NCI-H187 (cell line): Measurements from ENCODE around the gene CDKN2C.
"Not testable (repeated sequence)": the region's sequence is repeated elsewhere in the genome, so short reads cannot be mapped to it uniquely, and the experiment has no call there.

Experiments
- DNase-seq, 2 experiments: peaks; one replicate each; lab custom pipeline; 2025; lab: John Stamatoyannopoulos, UW

CDKN2C gene

DNA sequence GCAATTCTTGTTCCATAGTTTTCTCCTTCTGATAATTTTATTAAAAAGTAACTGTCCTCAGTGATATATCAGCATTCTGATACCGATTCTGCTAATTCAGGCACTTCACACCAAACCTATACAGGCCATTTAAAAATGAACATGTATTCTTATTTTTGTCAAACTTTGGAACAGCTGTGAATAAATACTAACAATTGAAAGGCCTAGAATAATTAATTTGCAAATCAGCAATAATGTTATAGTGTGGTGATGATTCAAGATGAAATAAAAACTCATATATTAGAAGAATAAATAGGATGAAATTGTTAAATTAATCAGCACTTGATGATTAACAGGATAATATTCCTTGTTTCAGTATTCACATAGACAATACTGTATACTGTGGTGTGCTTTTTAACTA is 9.9 kb downstream of the CDKN2C start:
- no peak for DNase-seq

GRCh38 chr1:50980505-50980904 is 10.5 kb downstream of the CDKN2C start:
- peak in 1 of 2 experiments; percentile 25 for DNase-seq

GRCh38 chr1:50981741-50982140 is 11.7 kb downstream of the CDKN2C start:
- peak in 1 of 2 experiments; percentile 68 for DNase-seq

DNA sequence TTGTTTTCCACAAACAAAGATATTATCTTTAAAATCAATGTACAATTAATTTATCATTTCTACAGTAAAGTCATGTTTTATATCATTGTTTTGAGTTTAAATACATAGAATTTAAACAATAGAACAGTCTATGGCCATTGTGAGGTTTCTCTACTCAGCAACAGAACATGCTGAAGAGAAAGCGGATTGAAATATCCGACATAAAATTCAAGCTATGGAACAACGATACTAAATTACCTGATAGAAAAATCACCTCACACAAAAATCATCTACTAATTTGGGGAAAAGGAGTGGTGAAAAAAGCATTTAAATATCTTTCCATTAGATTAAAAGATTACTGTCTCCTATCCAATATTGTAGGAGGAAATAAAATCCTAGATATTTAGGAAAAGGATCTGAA is 12.6 kb downstream of the CDKN2C start:
- no peak for DNase-seq

DNA sequence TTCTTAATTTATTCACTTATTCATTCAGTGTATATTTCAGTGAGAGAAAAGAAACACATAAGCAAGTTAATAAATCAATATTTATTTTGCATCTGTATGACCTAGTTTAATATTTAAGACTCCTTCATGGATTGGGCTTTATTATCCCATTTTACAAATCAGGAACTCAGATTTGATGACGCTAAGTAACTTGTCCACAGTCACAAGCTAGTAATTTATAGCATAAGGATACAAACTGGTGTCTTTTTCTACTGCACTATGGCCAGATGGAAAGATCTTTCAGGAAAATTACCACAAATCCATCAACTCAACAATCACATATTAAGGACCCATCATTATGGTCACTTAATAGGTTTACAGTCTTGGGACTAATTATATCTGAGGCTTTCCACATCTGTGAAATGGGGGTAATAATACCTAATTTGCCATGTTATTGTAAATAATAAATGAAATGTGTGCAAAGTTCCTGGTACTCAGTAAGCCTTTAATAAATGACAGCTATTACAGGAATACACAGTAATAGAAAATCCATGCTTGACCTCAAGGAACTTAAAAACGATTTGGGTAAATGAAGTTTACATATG is 13.3 kb downstream of the CDKN2C start:
- DNase-seq, result no peak

- DNase-seq, result peak in 1 of 2 experiments; percentile 19
These were observed 15.0 kb downstream of the CDKN2C start for GRCh38 chr1:50985094-50985493.

- no peak for DNase-seq
These were observed 16.6 kb downstream of the CDKN2C start for GRCh38 chr1:50986653-50987052.

DNA sequence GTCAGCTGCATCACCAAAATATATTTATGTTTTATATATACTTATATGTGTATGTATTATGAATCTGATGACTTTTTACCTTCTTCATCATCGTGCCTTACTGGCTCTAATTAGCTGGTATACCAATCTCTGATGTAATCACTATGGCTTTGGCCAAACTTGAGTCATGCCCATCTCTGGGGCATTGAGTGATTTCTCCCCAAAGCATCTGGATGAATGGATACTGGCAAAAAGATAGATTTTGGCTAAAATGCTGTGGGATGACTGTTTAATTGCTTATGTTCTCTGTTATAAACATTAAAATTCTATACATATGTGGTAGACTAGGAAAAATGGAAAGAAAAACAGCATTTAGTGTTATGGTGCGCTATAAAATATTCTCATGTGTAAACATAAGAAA is 19.6 kb downstream of the CDKN2C start:
- no peak for DNase-seq

GRCh38 chr1:50992532-50993318 is 22.7 kb downstream of the CDKN2C start:
- DNase-seq, result no peak

DNA sequence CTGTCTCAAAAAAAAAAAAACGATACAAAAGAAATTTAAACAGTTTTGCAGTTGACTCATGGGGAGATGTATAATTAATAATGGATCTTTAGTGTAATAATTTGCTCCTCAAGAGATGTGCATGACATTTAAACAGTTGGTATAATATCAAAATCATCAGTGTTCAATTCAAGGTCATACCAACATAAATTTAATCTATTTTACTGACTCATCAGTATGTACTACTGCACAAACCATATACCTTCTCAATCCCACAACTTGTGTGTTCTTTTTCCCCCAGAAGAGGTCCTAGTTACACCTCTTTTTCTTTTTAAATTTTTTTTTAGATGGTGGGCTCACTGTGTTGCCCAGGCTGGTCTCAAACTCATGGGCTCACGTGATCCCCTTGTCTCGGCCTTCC is 23.6 kb downstream of the CDKN2C start:
- DNase-seq, result no peak

GRCh38 chr1:50994997-50995396 is 25.0 kb downstream of the CDKN2C start:
- DNase-seq, result no peak

- DNase-seq, result no peak
These were observed 25.6 kb downstream of the CDKN2C start for GRCh38 chr1:50995651-50996050.

DNA sequence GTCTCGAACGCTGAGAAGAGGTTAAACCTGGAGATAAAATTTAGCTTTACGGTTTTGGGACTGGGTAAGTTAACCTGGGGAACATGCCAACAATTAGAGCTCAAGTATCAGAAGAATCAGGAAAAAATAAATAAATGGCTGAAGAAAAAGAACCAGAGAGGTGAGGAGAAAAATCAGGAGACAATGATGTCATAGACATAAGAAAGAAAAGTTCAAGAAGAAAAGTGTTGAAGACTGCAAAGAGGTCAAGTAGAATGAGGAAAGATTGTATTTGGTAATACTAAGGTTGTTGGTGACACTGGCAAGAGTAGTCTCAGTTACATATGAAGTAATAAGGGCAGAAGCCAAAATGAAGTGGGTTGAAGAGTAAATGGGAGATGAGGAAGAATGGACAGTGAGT is 26.0 kb downstream of the CDKN2C start:
- no peak for DNase-seq

GRCh38 chr1:50999375-50999774 is 29.3 kb downstream of the CDKN2C start:
- not testable (repeated sequence) for DNase-seq

DNA sequence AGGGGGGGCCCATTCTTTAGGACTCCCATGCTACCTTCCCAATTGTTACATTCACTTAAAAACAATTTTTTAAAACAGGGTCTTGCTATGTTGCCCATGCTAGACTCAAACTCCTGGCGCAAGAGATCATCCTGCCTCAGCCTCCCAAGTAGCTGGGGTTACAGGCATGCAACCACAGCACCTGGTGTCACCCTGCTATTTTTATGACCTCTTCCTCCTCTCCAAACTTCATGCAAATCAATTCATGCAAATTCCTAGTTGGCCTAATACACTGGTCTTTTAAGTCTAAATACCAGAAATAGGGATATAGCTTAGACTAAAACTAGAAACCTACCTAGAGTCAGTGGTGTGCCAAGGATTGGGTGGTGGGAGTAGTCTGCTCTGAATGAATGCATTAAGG is 30.1 kb downstream of the CDKN2C start:
- DNase-seq, result no peak

DNA sequence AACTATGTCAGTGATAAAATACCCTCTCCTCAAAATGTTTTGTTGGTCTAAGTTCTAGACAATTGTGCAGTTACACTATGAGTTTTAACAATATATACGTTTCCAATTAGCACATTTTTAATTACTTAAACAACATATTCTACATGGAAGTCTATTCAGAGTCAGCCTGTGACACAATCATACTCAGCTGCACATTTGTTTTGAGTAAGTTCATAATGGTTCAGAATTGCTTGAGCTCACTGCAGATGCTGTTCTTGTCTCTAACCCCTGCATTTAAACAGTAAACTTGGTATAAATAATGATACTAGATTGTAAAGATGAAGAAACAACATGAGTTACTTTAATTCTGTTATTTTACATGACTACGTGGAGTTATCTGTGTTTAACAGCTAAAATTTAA is 30.6 kb downstream of the CDKN2C start:
- DNase-seq, result no peak

DNA sequence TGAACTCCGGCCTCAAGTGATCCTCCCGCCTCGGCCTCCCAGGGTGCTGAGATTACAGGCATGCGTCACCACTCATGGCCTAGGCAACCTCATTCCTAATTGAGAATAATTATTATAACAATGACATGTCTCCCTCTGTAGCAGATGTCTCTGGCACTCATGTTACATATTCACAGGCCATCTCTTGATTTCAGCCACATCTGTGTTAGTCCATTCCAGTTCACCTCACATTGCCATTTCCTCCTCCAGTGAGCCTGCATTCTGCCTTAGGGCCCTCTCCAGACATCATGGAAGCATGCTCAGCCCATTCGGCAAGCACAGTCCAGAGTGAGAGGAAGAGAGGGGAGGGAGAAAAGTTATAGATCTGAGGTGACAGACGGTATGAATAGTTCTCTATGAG is 32.5 kb downstream of the CDKN2C start:
- DNase-seq, result no peak

DNA sequence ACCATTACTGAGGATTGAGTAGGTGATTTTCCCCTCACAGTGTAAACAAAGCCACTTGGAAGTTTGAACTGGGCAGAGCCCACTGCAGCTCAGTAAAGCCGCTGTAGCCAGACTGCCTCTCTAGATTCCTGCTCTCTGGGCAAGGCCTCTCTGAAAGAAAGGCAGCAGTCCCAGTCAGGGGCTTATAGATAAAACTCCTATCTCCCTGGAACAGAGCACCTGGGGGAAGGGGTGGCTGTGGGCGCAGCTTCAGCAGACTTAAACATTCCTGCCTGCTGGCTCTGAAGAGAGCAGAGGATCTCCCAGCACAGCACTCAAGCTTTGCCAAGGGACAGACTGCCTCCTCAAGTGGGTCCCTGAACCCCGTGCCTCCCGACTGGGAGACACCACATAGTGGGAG is 35.5 kb downstream of the CDKN2C start:
- not testable (repeated sequence) for DNase-seq

DNA sequence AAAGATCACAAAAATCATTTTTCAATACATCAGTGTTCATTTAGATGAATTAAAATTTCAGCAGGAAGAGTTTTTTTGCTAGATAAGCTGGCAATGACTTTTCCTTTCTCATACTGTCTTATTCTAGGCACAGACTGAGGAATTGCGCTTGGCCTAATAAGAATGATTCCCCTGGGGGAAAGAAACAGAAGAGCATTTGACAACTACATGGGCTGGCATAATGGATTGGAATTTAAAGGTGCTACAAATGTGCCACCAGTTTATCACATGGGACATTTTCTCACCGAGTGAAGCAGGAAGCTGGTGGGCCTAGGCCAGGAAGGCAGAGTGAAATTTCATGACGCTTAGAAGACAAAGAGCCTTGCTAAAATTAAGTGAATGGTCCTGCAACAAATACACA is 39.3 kb downstream of the CDKN2C start:
- no peak for DNase-seq

GRCh38 chr1:51014878-51015277 is 44.8 kb downstream of the CDKN2C start:
- DNase-seq, result no peak

- no peak for DNase-seq
These were observed 49.8 kb downstream of the CDKN2C start for GRCh38 chr1:51019811-51020210.
